ENCODE measurements around the gene ACKR1.

- no peak for TF ChIP-seq EZH2 (IDR thresholded peaks at IDR 0.05)
- no peak for TF ChIP-seq POLR2AphosphoS5 (IDR thresholded peaks at IDR 0.05; ENCODE audit: borderline replicate concordance, low read depth, low read length)
Measured at GRCh38 chr1:159218649-159219636, 14.3 kb downstream of the ACKR1 start.
